GM18907 (cell line): Measurements from ENCODE around the gene CYP17A1.
A peak's percentile ranks its signal among the peaks of the same experiment; 100 is the strongest.

Source experiments
- ATAC-seq: cut with Tn5 transposase; IDR thresholded peaks from one replicate; pipeline ENCODE4 v1.9.1; 2021; ENCODE audit warnings: mild to moderate bottlenecking, moderate library complexity; ENCODE audit not compliant: unreplicated experiment

CYP17A1 gene

GRCh38 chr10:102811346-102811745 lies 25.9 kb downstream of the CYP17A1 start:
- ATAC-seq: no peak

DNA sequence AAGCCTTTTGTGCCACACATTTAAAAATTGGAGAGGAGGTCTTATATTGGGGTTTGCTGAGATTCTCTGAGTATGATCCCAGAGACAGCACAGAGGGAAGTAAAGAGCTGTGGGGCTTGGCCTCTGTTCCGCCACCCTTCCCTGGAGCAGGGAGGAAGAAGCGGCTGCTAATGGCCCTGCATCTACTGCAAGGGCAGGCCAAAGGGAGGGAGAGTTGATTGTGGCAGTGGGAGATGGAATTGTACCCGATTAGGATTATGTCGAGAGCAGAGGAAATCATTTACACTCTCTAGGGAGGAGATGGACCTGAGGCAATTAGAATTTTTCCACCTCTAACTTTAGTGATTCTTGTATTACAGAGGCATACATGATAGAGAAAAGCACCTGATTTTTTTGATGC lies 28.8 kb downstream of the CYP17A1 start:
- no peak for ATAC-seq

GRCh38 chr10:102804382-102805055 lies 32.7 kb downstream of the CYP17A1 start:
- ATAC-seq: no peak

DNA sequence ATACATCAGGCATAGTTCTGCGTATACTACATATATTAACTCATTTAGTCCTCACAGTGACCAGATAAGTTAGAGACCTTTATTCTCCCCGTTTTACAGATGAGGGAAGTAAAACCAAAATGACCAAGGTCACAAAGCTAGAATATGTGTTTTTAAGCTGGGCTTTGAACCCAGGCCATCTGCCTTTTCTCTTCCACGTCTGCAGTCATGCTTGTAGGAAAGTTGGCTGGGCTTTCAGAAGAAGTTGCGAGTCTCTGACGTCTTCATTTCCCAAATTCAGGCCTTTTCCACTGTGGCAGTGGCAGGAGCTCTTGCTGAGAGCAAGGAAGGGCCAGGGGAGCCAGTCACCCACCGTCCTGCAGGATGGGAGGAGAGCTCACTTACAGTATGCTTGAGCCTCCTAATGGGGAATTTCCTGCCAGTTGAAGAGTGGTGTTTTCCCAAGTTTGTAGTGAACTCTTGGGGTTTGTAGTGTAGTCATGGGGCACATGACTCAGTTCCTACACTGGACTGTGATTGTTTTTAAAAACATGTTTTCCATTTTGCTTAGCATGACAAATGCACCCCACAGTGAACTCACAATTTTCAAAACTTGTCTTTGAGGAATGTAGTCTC lies 34.2 kb downstream of the CYP17A1 start:
- peak; percentile 61 for ATAC-seq

DNA sequence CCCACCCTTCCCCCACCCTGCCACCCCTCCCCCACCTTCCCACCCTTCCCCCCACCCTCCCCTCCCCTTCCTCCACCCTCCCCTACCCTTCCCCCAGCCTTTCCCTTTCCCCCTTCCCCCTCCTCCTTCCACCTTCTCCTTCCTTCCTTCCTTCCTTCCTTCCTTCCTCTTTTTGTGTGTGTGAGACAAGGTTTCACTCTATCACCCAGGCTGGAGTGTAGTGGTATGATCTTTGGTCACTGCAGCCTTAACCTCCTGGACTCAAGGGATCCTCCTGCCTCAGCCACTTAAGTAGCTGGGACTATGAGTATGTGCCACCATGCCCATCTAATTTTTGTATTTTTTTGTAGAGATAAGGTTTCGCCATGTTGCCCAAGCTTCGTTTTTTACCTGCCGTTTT lies 35.2 kb downstream of the CYP17A1 start:
- ATAC-seq: no peak

GRCh38 chr10:102801496-102801895 lies 35.7 kb downstream of the CYP17A1 start:
- ATAC-seq: no peak

- no peak for ATAC-seq
Measured at GRCh38 chr10:102800611-102801335, 36.4 kb downstream of the CYP17A1 start.

DNA sequence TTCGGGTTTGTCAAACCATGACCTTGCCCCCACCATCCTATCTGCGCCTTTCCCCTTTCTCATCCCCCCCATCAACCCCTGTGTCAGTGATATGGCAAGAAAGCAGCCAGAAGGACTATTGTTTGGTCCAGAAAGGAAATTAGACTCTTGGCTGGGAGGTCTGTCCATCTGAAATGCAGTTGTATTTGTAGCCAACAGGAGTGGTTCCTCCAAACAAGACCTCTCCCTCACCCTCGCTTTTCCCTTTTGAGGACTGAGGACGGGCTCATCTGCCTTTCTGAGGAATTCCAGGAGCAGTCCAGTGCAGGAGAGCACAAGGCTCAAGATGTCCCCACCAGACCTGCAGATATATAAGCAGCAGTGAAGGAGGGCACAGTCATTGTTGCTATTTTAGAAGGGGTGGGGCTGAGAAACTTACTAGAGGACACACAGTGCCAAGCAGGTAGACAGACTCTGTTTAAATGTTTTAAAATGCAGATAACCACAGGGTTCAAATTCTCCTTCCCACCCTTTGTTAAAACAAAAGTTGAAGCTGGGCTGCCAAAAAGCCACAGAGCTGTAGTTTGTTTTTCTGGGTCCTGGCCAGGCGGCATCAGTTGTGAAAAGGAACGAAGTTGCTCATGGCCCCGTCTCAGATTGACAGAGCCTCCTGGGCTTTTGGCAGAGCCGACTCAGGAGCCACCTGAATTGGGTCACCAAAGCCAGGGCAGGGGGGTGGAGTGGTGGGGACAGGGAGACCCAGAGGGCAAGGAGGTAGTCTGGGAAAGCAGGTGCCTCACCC lies 37.3 kb downstream of the CYP17A1 start:
- no peak for ATAC-seq

GRCh38 chr10:102796407-102797176 lies 40.6 kb downstream of the CYP17A1 start:
- ATAC-seq: peak; percentile 95

GRCh38 chr10:102795453-102796406 lies 41.5 kb downstream of the CYP17A1 start:
- peak; percentile 35 for ATAC-seq

- ATAC-seq: no peak
Measured at GRCh38 chr10:102791754-102792395, 45.3 kb downstream of the CYP17A1 start.

DNA sequence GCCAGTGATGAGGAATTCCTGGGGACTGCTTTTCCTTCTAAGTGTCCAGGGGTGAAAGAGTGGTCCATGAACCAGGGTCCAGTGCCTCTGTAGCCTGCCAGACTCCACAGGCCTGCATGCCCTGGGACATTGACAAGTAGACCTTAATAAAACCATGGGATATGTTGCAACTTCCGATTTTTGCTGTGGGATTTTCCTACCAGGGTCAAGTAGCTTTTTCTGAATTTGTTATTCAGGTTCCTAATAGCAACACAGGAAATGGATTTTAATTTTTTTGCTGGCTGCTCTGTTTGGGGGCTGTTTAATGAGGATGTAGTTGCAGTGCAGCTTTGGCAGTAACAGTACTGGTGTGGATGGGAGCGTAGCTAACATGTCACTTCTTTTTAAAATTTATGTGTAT lies 51.4 kb downstream of the CYP17A1 start:
- ATAC-seq: no peak

- no peak for ATAC-seq
Measured at GRCh38 chr10:102783568-102783967, 53.6 kb downstream of the CYP17A1 start.

- ATAC-seq: no peak
Measured at GRCh38 chr10:102782673-102783551, 54.3 kb downstream of the CYP17A1 start.

DNA sequence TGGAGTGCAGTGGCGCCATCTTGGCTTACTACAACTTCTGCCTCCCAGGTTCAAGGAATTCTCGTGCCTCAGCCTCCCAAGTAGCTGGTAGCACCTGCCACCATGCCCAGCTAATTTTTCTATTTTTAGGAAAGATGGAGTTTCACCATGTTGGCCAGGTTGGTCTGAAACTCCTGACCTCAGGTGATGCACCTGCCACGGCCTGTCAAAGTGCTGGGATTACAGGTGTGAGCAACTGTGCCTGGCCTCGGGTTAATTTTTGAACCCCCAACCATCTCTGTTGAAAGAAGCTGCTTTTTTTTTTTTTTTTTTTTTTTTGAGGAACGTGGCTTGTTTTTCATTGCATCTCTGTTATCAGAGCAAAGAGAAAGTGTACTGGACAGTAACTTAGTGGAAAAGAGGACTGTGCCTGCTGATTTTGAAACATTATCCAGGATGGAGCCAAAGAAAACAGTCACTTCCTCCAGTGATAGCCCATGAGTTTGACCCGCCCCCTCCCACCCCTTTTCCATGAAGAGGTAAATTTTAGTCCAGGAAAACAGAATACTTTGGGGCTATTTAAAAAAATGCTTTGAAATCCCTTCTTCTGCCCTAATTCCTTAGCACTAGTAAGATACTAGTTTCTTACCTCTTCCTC lies 55.2 kb downstream of the CYP17A1 start:
- ATAC-seq: no peak

- no peak for ATAC-seq
Measured at GRCh38 chr10:102781090-102781920, 55.9 kb downstream of the CYP17A1 start.
